Right forelimb (tissue), 1 donor: Measurements from ENCODE around the gene CEP72.
"Not testable (repeated sequence)": the region's sequence is repeated elsewhere in the genome, so short reads cannot be mapped to it uniquely, and the experiment has no call there.

Experiments
- DNase-seq: peaks from one replicate; pipeline ENCODE4 v3.0.0-alpha.2; 2018

Gene CEP72

DNA sequence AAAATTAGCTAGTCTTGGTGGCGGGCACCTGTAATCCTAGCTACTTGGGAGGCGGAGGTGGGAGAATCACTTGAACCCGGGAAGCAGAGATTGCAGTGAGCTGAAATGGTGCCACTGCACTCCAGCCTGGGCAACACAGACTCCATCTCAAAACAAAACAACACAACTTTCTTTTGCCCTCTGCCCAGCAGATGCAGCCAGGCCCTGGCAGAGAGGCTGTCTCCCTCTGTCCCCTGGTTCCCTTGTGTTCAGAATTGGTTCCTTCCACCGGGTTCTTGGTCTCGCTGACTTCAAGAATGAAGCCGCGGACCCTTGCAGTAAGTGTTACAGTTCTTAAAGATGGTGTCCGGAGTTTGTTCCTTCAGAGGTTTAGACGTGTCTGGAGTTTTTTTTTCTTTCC, 30.2 kb upstream of the CEP72 start:
- peak; percentile 3 for DNase-seq

- DNase-seq = not testable (repeated sequence)
Measured at GRCh38 chr5:582445-582844, 29.7 kb upstream of the CEP72 start.

- DNase-seq = peak; percentile 15
Measured at GRCh38 chr5:582936-583635, 29.1 kb upstream of the CEP72 start.

DNA sequence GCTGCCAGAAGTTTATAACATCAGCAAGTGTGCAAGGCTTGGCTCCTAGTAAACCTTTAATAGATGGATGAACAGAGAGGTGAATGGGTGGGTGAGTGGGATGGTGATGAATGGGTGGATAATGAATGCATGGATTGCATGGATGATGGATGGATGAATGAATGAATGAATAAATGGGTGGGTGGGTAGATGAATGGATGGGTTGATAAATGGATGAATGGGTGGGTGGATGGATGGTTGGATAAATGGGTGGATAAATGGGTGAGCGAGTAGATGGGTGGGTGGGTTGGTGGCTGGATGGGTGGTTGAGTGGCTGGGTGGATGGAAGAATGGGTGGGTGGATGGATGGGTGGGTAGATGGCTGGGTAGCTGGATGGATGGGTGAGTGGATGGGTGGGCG, 28.5 kb upstream of the CEP72 start:
- DNase-seq = peak; percentile 17

- DNase-seq = no peak
Measured at GRCh38 chr5:584216-584615, 27.9 kb upstream of the CEP72 start.

DNA sequence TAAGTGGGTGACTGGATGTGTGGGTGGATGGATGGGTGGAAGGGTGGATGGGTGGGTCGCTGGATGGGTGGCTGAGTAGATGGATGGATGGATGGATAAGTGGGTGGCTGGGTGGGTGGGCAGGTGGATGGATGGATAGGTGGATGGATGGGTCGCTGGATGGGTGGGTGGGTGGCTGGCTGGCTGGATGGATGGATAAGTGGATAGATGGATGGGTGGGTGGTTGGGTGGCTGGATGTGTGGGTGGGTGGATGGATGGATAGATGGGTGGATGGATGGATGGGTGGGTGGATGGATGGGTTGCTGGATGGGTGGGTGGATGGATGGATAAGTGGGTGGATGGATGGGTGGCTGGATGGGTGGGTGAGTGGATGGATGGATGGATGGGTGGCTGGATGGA, 27.3 kb upstream of the CEP72 start:
- peak; percentile 23 for DNase-seq

GRCh38 chr5:585556-585955, 26.6 kb upstream of the CEP72 start:
- DNase-seq = peak; percentile 18

- peak; percentile 1 for DNase-seq
Measured at GRCh38 chr5:585962-586628, 26.0 kb upstream of the CEP72 start.

GRCh38 chr5:586751-587285, 25.3 kb upstream of the CEP72 start:
- peak; percentile 33 for DNase-seq

DNA sequence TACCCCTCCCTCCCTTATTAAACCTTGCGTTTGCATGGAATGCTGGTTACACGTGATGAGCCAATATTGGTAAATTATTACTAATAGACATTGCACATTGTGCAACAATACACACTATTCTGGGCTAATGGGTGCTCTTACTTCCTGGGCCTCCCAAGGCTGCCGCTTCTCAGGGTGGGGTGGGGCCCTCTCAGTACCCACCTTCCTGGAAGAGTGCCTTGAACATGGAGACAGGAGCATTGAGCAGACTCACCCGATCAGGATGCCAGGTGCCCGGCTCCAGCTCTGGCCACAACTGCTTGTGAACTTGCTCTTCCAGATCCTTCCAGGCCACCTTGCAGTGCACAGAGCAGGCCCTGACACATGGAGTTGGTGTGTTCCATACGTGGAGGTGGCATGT, 24.7 kb upstream of the CEP72 start:
- no peak for DNase-seq

GRCh38 chr5:588406-588995, 23.6 kb upstream of the CEP72 start:
- no peak for DNase-seq

GRCh38 chr5:589173-589572, 23.0 kb upstream of the CEP72 start:
- peak; percentile 13 for DNase-seq

DNA sequence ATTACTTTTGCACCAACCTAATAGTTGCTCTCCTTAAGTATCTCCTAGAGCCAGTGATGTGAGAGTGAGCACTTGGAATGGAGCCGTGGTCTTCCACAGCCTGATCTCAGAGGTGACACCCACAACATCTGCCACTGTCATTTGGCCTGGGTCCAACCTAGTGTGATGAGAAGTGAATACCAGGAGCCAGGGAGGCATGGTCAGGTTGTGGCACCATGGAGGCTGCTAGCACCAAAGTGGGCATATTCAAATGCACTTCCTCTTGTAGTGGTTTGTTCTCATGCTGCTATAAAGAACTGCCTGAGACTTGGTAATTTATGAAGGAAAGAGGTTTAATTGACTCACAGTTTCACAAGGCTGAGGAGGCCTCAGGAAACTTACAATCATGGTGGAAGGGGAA, 22.6 kb upstream of the CEP72 start:
- peak; percentile 33 for DNase-seq

DNA sequence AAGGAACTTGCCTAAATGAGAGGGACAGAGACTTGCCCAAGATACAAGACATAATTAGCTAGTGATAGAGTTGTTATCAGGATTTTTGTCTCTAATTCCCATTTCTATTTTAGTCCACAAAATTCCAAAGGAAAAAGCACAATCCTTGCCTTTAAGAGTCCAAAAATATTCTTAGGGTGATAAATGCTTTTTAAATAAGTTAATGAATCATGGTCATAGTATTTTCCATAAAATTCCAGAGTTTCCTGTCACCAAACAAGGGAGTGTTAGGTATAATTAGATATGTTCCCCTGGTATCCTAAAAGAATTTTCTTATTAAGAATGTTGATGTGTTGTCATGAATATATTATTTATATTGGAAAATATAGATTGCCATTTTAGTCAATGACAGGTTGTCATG, 21.8 kb upstream of the CEP72 start:
- no peak for DNase-seq

DNA sequence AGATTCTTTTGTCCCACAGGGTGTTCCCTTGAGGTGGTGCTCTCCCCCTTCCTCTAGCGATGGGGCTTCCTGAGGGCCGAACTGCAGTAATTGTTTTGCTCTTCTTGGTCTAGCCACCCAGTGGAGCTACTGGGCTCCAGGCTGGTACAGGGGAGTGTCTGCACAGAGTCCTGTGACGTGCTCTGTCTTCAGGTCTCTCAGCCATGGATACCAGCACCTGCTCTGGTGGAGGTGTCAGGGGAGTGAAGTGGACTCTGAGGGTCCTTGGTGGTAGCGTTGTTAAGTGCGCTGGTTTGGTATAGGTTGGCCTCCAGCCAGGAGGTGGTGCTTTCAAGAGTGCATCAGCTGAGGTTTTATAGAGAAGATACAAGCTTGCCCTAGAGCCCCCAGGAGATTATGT, 20.4 kb upstream of the CEP72 start:
- DNase-seq = peak; percentile 31

GRCh38 chr5:592158-592557, 20.0 kb upstream of the CEP72 start:
- peak; percentile 21 for DNase-seq

- peak; percentile 4 for DNase-seq
Measured at GRCh38 chr5:593511-593910, 18.6 kb upstream of the CEP72 start.

DNA sequence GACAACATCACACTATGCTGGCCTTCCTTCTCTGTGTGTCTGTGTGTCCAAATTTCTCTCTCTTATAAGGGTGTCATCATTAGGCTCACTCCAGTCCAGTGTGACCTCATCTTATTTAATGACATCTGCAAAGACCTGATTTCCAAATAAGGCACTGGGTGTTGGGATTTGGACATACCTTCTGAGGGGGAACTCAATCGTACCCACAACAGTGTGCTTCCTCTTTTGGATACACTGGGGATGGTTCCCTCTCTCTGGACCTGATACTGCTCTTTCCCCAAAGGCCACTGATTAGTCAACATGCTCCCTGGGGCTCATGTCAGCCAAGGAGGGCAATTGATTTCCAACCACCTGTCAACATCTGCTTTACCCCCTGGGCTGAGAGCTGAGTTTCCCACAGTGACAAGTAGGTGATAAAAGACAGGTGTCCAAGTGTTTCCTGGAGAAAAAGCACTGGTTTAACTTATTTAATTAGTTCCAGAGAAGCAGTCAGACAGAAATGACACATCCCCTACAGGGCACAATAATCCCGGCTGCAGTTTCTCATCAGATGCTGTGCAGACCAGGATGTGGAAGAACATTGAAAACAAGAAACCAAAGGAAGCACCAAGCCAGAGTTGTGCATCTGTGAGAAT, 17.8 kb upstream of the CEP72 start:
- peak; percentile 6 for DNase-seq

- no peak for DNase-seq
Measured at GRCh38 chr5:595285-595875, 16.8 kb upstream of the CEP72 start.

- DNase-seq = peak; percentile 3
Measured at GRCh38 chr5:597871-598563, 14.1 kb upstream of the CEP72 start.

DNA sequence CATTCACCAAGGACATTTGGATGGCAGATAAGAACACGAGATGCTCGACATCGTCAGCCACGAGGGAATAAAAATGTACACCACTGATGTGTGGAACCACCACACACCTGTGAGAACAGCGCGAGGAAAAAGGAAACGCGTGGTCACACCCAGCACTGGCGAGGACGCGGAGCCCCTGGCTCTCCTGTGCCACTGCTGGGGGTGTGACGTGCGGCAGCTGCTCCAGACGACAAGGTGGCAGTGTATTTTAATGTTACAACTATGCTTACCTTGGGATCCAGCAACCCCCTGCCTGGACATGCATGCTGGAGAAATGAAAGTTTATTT, 13.6 kb upstream of the CEP72 start:
- DNase-seq = peak; percentile 9

DNA sequence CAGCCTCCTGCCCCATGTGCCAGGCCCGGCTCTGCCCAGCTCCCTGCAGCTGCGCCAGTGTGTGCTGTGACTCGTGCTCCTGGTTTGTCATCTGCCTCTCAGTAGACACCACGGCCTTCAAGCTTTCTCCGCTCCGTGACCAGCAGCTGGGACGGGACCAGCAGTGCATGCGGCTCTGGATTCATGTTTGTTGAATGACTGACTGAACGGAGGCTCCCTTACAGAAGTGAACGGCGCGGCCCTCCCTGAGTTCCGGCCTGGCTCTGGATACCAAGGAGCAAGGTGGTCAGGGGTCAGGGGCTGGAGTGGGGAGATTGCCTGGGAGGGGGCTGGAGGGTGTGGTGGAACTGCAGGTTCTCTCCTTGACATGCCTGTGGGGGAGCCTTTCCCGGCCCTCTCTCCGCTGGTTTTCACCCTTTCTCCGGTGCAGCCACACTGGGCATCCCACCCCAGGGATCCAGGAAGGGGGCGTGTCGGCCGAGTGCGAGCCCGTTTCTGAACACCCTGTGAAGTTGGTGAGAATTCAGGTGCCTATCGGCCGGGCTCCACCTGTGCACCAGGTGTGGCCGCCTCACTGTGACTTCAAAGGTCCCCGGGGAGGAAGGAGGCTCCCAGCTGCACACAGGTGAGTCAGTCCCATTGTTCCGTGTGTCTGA, 11.1 kb upstream of the CEP72 start:
- peak; percentile 21 for DNase-seq
